Peyer's patch (tissue), 4 donors: Measurements from ENCODE around the gene FGF19. TPM values are rescaled to one million over a fixed set of nuclear protein-coding genes. Genes with fewer than 3 reads are reported as not detected.

Source experiments
- DNase-seq, 3 donors: peaks; one replicate each; pipeline ENCODE4 v3.0.0-alpha.2; 2017 to 2019
- H3K27ac ChIP-seq, 4 donors: fragments of 200-600 bp; sonication (generic); one replicate each; pipeline ENCODE4 v1.5.1; 2016 to 2019
- H3K27me3 ChIP-seq, 2 donors: fragments of 200-600 bp; sonication (generic); one replicate each; pipeline ENCODE4 v1.5.1; 2019
- H3K36me3 ChIP-seq, 3 donors: fragments of 200-600 bp; sonication (generic); one replicate each; pipeline ENCODE4 v1.5.1; 2016 to 2019
- H3K4me1 ChIP-seq, 4 donors: fragments of 200-600 bp; sonication (generic); one replicate each; pipeline ENCODE4 v1.5.1; 2016 to 2019
- H3K4me3 ChIP-seq, 4 donors: fragments of 200-600 bp; sonication (generic); 1 replicate in 3 of 4; 2 replicates in 1 of 4; pipeline ENCODE4 v1.5.1; 2016 to 2019; ENCODE audit warnings: mild to moderate bottlenecking in 1 of 4
- H3K9me3 ChIP-seq, 4 donors: fragments of 200-600 bp; sonication (generic); one replicate each; pipeline ENCODE4 v1.5.1; 2016 to 2019; ENCODE audit warnings: mild to moderate bottlenecking in 1 of 4
- CTCF ChIP-seq, 6 experiments: fragments of 450-650 bp in 4 of 6; fragments of 200-600 bp in 2 of 6; sonication (generic) in 1 of 6; IDR thresholded peaks; one replicate each; pipeline ENCODE4 v1.5.1; 2017 to 2019; ENCODE audit warnings: antibody characterized with exemption in 6 of 6, mild to moderate bottlenecking in 3 of 6, moderate library complexity in 1 of 6
- POLR2A ChIP-seq, 2 donors: fragments of 450-650 bp; IDR thresholded peaks; one replicate each; pipeline ENCODE4 v1.5.1; 2017; ENCODE audit warnings: antibody characterized with exemption in 2 of 2, mild to moderate bottlenecking in 2 of 2, moderate library complexity in 2 of 2
- total RNA-seq, 4 donors: library from RNA; depleted of rRNA; stranded (reverse); fragments of >200 nt; gene quantifications; one replicate each; pipeline ENCODE4 v1.1.0, GENCODE V29; 2016

FGF19 gene
- total RNA-seq, 4 donors from 2014 or later = 3.2 to 4.9 TPM; not detected in 2

DNA sequence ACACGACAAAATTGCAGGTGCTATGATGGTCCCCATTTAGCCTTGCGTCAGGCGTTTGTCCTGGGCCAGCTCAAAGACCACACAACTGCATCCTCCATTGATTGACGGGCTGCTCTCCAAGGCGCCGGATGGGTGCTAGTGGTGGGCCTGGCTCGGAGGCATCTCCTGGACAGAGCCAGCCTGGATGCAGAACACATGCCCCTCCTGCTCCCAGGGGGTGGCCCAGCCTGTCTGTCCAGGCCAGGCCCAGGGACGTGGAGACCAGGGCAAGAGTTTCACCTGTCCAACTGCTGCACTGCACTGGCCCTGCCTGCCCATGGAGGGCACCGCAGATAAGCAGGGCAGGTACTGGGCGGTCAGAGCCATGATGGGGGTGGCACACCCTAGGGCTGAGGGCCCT lies 23.4 kb upstream of the FGF19 start:
- Histone ChIP-seq H3K4me1 (no peaks in the 10 kb centered on the region), H3K9me3 (no peaks in the 10 kb centered on the region), H3K27me3 (no peaks in the 10 kb centered on the region), H3K36me3 (no peaks in the 10 kb centered on the region), H3K4me3 (no peak overlapping the region), H3K27ac (no peak overlapping the region)
- DNase-seq = no peak
- no peak for TF ChIP-seq POLR2A (IDR thresholded peaks at IDR 0.05)
- TF ChIP-seq CTCF (IDR thresholded peaks at IDR 0.05) = no peak

GRCh38 chr11:69726481-69726880 lies 22.7 kb upstream of the FGF19 start:
- no peak overlapping the region for H3K4me3 ChIP-seq
- no peaks in the 10 kb centered on the region for H3K27me3 ChIP-seq
- no peaks in the 10 kb centered on the region for H3K4me1 ChIP-seq

GRCh38 chr11:69726019-69726418 lies 22.2 kb upstream of the FGF19 start:
- Histone ChIP-seq H3K36me3 (no peaks in the 10 kb centered on the region), H3K4me3 (no peak overlapping the region), H3K27ac (no peak overlapping the region), H3K9me3 (no peaks in the 10 kb centered on the region), H3K27me3 (no peaks in the 10 kb centered on the region), H3K4me1 (no peaks in the 10 kb centered on the region)
- DNase-seq = no peak
- TF ChIP-seq POLR2A (IDR thresholded peaks at IDR 0.05) (no peak), CTCF (IDR thresholded peaks at IDR 0.05) (no peak)

More at GRCh38 chr11:69726481-69726880, 22.7 kb upstream of the FGF19 start:
- no peak for TF ChIP-seq CTCF (IDR thresholded peaks at IDR 0.05)
- no peak for TF ChIP-seq POLR2A (IDR thresholded peaks at IDR 0.05)
- no peaks in the 10 kb centered on the region for H3K36me3 ChIP-seq
- H3K27ac ChIP-seq = no peak overlapping the region
- H3K9me3 ChIP-seq = no peaks in the 10 kb centered on the region
- DNase-seq = no peak

DNA sequence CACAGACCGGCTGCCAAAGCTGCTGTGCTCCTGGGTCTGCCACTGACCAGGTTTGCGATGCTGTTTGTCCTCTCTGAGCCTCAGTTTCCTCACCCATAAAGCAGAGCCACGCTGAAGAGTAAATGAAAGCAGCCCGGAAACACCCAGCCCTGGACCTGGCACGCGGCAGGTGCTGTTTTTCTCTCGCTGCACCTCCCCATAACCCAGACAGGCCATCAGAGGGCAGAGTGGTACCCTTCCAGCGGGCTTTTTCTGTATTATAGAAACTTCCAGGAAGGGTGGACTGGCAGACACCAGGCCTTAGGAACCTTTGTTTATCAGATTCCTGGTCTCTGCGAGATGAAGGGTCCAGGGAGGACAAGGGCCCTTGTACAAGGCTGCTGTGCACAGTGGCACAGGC lies 17.9 kb upstream of the FGF19 start:
- Histone ChIP-seq H3K36me3 (no peaks in the 10 kb centered on the region), H3K9me3 (no peaks in the 10 kb centered on the region), H3K27ac (no peak overlapping the region), H3K27me3 (peaks cover 0 to 7% of the 10 kb centered on the region in 2 donors), H3K4me1 (no peaks in the 10 kb centered on the region), H3K4me3 (no peak overlapping the region)
- TF ChIP-seq POLR2A (IDR thresholded peaks at IDR 0.05) (no peak), CTCF (IDR thresholded peaks at IDR 0.05) (peak in 3 of 6 experiments; percentile 40 to 52 (median 47))
- DNase-seq = no peak

- DNase-seq = no peak
- TF ChIP-seq POLR2A (IDR thresholded peaks at IDR 0.05) (no peak), CTCF (IDR thresholded peaks at IDR 0.05) (no peak)
- no peak overlapping the region for H3K27ac ChIP-seq
- no peak overlapping the region for H3K4me3 ChIP-seq
- H3K36me3 ChIP-seq = no peaks in the 10 kb centered on the region
- no peaks in the 10 kb centered on the region for H3K9me3 ChIP-seq
- peaks cover 0 to 7% of the 10 kb centered on the region in 2 donors for H3K27me3 ChIP-seq
- no peaks in the 10 kb centered on the region for H3K4me1 ChIP-seq
Measured at GRCh38 chr11:69721106-69721505, 17.3 kb upstream of the FGF19 start.

DNA sequence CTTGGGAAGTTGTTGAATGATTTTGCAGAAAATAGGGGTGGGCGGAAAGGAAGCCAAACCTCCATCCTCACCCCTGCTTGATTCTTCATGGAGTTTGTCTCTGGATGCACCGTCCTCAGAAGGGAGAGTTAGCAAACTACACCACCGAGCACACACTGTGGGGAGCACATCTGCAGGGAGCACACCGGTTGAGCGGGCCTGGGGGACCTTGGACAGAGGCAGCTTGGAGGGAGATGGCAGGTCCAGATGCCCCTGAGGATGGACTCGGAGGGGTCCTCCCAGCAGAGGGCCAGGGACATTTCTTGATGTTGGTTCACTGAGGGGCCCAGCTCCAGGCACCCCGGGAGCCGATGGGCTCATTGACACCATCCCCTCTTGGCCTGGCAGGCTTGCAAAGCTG lies 15.1 kb upstream of the FGF19 start:
- H3K9me3 ChIP-seq = no peaks in the 10 kb centered on the region
- H3K27me3 ChIP-seq = peaks cover 0 to 7% of the 10 kb centered on the region in 2 donors
- no peak overlapping the region for H3K4me3 ChIP-seq
- no peaks in the 10 kb centered on the region for H3K36me3 ChIP-seq
- H3K4me1 ChIP-seq = no peaks in the 10 kb centered on the region
- DNase-seq = no peak
- TF ChIP-seq POLR2A (IDR thresholded peaks at IDR 0.05) (no peak), CTCF (IDR thresholded peaks at IDR 0.05) (no peak)
- H3K27ac ChIP-seq = no peak overlapping the region
